GM13977 (cell line): ENCODE results near the gene MRO.

Source experiments
- DNase-seq: peaks from one replicate; pipeline ENCODE4 v3.0.0; 2012; ENCODE audit warnings: low spot score
- in situ Hi-C: fragments of 300-500 bp; cut with MboI; formaldehyde crosslinking; loops from one replicate; pipeline ENCODE4 v1.12.0; 2022; ENCODE audit warnings: low sequenced_read_pairs, low pct_unique_long_range_greater_than_20kb, mixed read lengths, inconsistent platforms; ENCODE audit not compliant: unreplicated experiment
- TF ChIP-seq, protein P1 (sequence below): IDR thresholded peaks from 2 replicates; pipeline ENCODE4 v1.5.1; 2012; ENCODE audit warnings: mild to moderate bottlenecking, control low read depth; ENCODE audit not compliant: insufficient read depth; ENCODE audit errors: extremely low read depth, missing control alignments

MRO gene

DNA sequence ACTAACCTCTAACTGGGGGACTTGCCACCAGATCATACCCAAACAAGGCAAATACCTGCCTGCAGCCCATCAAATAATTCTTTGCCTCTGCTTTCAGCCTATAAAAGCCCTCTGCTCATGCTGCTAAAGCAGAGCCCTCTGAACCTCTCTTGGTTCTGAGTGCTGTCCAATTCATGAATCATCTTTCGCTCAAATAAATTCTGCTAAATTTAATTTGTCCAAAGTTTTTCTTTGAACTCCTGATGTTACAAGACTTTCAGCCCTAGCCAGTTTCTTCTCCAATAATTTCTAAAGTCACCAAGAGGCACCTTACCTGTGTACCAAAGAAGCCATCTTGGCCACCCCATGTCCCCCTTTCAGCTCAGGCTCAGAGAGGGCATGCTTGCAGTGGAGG lies 72.0 kb downstream of the MRO start:
- in situ Hi-C loops: no loop called here
- DNase-seq: no peak

DNA sequence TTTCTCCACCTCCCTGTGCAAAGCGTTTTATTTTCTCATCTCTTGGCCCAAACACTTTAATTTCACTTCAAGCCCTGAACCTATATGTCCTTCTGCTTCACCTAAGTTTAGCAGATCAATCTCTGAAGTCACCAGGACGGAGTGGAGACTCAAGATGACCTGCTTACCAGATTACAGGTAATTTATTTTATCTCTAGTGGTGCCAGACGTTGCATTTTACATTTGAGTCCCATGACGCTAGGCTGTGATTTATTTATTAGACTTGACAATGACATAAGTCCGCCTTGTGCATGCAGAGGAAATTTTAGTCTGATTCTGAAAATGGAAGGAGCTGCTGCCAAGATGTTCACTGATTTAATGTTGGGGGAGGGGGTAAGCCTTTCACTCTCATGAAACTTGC lies 73.9 kb downstream of the MRO start:
- TF ChIP-seq, protein P1, sequence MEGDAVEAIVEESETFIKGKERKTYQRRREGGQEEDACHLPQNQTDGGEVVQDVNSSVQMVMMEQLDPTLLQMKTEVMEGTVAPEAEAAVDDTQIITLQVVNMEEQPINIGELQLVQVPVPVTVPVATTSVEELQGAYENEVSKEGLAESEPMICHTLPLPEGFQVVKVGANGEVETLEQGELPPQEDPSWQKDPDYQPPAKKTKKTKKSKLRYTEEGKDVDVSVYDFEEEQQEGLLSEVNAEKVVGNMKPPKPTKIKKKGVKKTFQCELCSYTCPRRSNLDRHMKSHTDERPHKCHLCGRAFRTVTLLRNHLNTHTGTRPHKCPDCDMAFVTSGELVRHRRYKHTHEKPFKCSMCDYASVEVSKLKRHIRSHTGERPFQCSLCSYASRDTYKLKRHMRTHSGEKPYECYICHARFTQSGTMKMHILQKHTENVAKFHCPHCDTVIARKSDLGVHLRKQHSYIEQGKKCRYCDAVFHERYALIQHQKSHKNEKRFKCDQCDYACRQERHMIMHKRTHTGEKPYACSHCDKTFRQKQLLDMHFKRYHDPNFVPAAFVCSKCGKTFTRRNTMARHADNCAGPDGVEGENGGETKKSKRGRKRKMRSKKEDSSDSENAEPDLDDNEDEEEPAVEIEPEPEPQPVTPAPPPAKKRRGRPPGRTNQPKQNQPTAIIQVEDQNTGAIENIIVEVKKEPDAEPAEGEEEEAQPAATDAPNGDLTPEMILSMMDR: no peak
- in situ Hi-C loops: no loop called here
- no peak for DNase-seq

More for the DNA sequence above, 72.0 kb downstream of the MRO start:
- TF ChIP-seq, protein P1: no peak
